CD4-positive, alpha-beta T cell (primary cell): ENCODE measurements around the gene MAP3K1. TPM values are rescaled to one million over a fixed set of nuclear protein-coding genes. Genes with fewer than 3 reads are reported as not detected.
A peak's percentile ranks its signal among the peaks of the same experiment; 100 is the strongest.

Source experiments
- ATAC-seq: fragments of 200-7000 bp; cut with Tn5 transposase; one replicate; pipeline ENCODE4 v1.10.0; 2022; ENCODE audit warnings: mild to moderate bottlenecking; ENCODE audit not compliant: poor library complexity
- CTCF ChIA-PET: fragments of 350-600 bp; sonication (Branson Sonifier 250); formaldehyde crosslinking; loops from one replicate; lab custom pipeline; 2021; ENCODE audit warnings: antibody characterized with exemption, inconsistent platforms; lab: Charles Lee
- POLR2A ChIA-PET: fragments of 350-600 bp; sonication (Branson Sonifier 250); formaldehyde crosslinking; loops from one replicate; lab custom pipeline; 2021; ENCODE audit warnings: antibody characterized with exemption, inconsistent platforms; lab: Charles Lee
- DNase-seq, 14 experiments: peaks; one replicate each; pipeline ENCODE4 v3.0.0-alpha.2; 2013 to 2020; ENCODE audit warnings: mixed read lengths in 2 of 14
- H3K27ac ChIP-seq, 2 donors: one replicate each; pipeline versions ENCODE4 v1.5.1 to v1.7.0; 2013; ENCODE audit warnings: low read length in 2 of 2, low read depth in 1 of 2, mild to moderate bottlenecking in 1 of 2
- H3K27me3 ChIP-seq, 2 experiments: 1 replicate in 1 of 2; 2 replicates in 1 of 2; pipeline versions ENCODE4 v1.6.1 to v1.7.0; 2013; ENCODE audit warnings: low read length in 2 of 2, control low read depth in 1 of 2, mild to moderate bottlenecking in 1 of 2, moderate library complexity in 1 of 2; ENCODE audit not compliant: insufficient read depth in 2 of 2, control insufficient read depth in 1 of 2
- H3K36me3 ChIP-seq: one replicate; pipeline ENCODE4 v1.6.1; 2013; ENCODE audit warnings: low read length, control low read depth; ENCODE audit not compliant: insufficient read depth
- H3K4me1 ChIP-seq: one replicate; pipeline ENCODE4 v1.6.1; 2013; ENCODE audit warnings: low read length, control low read depth; ENCODE audit not compliant: insufficient read depth
- H3K4me3 ChIP-seq: one replicate; pipeline ENCODE4 v1.5.1; 2013; ENCODE audit warnings: mild to moderate bottlenecking, low read length, moderate library complexity
- H3K9me3 ChIP-seq, 2 experiments: 1 replicate in 1 of 2; 2 replicates in 1 of 2; pipeline versions ENCODE4 v1.6.1 to v1.7.0; 2013; ENCODE audit warnings: low read length in 2 of 2, mild to moderate bottlenecking in 2 of 2, control low read depth in 1 of 2, moderate library complexity in 1 of 2; ENCODE audit not compliant: control insufficient read depth in 1 of 2, insufficient read depth in 1 of 2
- H3K27ac Mint-ChIP-seq: one replicate; pipeline ENCODE4 v1.8.0; 2020; ENCODE audit warnings: mixed read lengths
- H3K27me3 Mint-ChIP-seq: one replicate; pipeline ENCODE4 v1.8.0; 2021; ENCODE audit warnings: mixed read lengths
- H3K36me3 Mint-ChIP-seq: one replicate; pipeline ENCODE4 v1.8.0; 2021; ENCODE audit warnings: low read depth, mixed read lengths
- H3K4me1 Mint-ChIP-seq: one replicate; pipeline ENCODE4 v1.8.0; 2021; ENCODE audit warnings: low read depth, mixed read lengths
- H3K4me3 Mint-ChIP-seq: one replicate; pipeline ENCODE4 v1.8.0; 2020; ENCODE audit warnings: mild to moderate bottlenecking, mixed read lengths
- H3K9me3 Mint-ChIP-seq: one replicate; pipeline ENCODE4 v1.8.0; 2020; ENCODE audit warnings: mixed read lengths
- CTCF ChIP-seq: fragments of 200-600 bp; IDR thresholded peaks from one replicate; pipeline ENCODE4 v1.8.0; 2022; ENCODE audit warnings: antibody characterized with exemption, mild to moderate bottlenecking
- intact Hi-C, 2 experiments: fragments of 100-400 bp; cut with DNase I in 1 of 2; cut with micrococcal nuclease in 1 of 2; formaldehyde crosslinking; loops; one replicate each; pipeline versions ENCODE4 v1.15.1 to v1.9.0; 2023 to 2025; cut with DNase I, micrococcal nuclease
- total RNA-seq, 174 experiments: library from RNA in 2 of 174; stranded (reverse) in 2 of 174; gene quantifications; one replicate each; pipeline ENCODE4 v1.2.3 and lab custom pipeline; 2021 to 2026

The MAP3K1 gene
- total RNA-seq, 2 experiments from 2014 or later: 59.4 to 62.5 TPM

GRCh38 chr5:56856541-56857178 is 41.3 kb downstream of the MAP3K1 start:
- Mint-ChIP-seq H3K9me3 (no peaks in the 10 kb centered on the region), H3K4me3 (no peak overlapping the region), H3K27me3 (no peaks in the 10 kb centered on the region), H3K27ac (peak overlapping the region; percentile 50), H3K36me3 (peaks cover 52% of the 10 kb centered on the region), H3K4me1 (peaks cover 69% of the 10 kb centered on the region)
- H3K27me3 ChIP-seq: no peaks in the 10 kb centered on the region
- ATAC-seq: no peak
- peaks cover 21% of the 10 kb centered on the region for H3K4me1 ChIP-seq
- H3K4me3 ChIP-seq: no peak overlapping the region
- no peak for TF ChIP-seq CTCF
- ChIA-PET CTCF (interaction anchor here (1.6 to 1.7 kb wide), 2 partner anchors 18 to 586 kb away, joined by 6 to 7 read pairs; no protein-coding TSS in a partner anchor), POLR2A (interaction anchor here (0.8 kb wide), 1 partner anchor 16 kb away, joined by 4 read pairs; no protein-coding TSS in a partner anchor)
- intact Hi-C loops: loop anchor here in 1 of 2 experiments (1.0 kb wide), 1 partner anchor 586 kb away; no protein-coding TSS in a partner anchor
- no peaks in the 10 kb centered on the region for H3K9me3 ChIP-seq
- H3K36me3 ChIP-seq: peaks cover 37% of the 10 kb centered on the region
- no peak for DNase-seq
- no peak overlapping the region for H3K27ac ChIP-seq

GRCh38 chr5:56858777-56859442 is 43.6 kb downstream of the MAP3K1 start:
- H3K36me3 ChIP-seq: peaks cover 53% of the 10 kb centered on the region
- H3K27me3 ChIP-seq: no peaks in the 10 kb centered on the region
- H3K36me3 Mint-ChIP-seq: peaks cover 75% of the 10 kb centered on the region
- no peaks in the 10 kb centered on the region for H3K9me3 Mint-ChIP-seq
- H3K27ac Mint-ChIP-seq: peak overlapping the region; percentile 64
- H3K4me1 Mint-ChIP-seq: peaks cover 63% of the 10 kb centered on the region
- H3K4me3 ChIP-seq: no peak overlapping the region
- CTCF ChIA-PET: no interaction called here
- H3K4me3 Mint-ChIP-seq: no peak overlapping the region
- no peaks in the 10 kb centered on the region for H3K9me3 ChIP-seq
- ATAC-seq (no peak), DNase-seq (no peak)
- intact Hi-C loops: no loop called here
- no peak overlapping the region for H3K27ac ChIP-seq
- no peaks in the 10 kb centered on the region for H3K27me3 Mint-ChIP-seq
- H3K4me1 ChIP-seq: peaks cover 9% of the 10 kb centered on the region
- POLR2A ChIA-PET: interaction anchor here (0.5 to 2.4 kb wide), 2 partner anchors 15 to 43 kb away, joined by 3 to 6 read pairs; no protein-coding TSS in a partner anchor
- TF ChIP-seq CTCF: no peak

GRCh38 chr5:56861893-56862485 is 46.6 kb downstream of the MAP3K1 start:
- Mint-ChIP-seq H3K36me3 (peaks cover 93% of the 10 kb centered on the region), H3K4me1 (peaks cover 36% of the 10 kb centered on the region), H3K9me3 (no peaks in the 10 kb centered on the region), H3K4me3 (no peak overlapping the region), H3K27me3 (no peaks in the 10 kb centered on the region), H3K27ac (peak overlapping the region; percentile 38)
- DNase-seq (no peak), ATAC-seq (no peak)
- intact Hi-C loops: no loop called here
- ChIA-PET POLR2A (interaction anchor here (0.7 to 1.4 kb wide), 4 partner anchors 10 to 193 kb away, joined by 3 to 5 read pairs (median 3); no protein-coding TSS in a partner anchor), CTCF (interaction anchor here (0.6 kb wide), 1 partner anchor 926 kb away, joined by 3 read pairs; no protein-coding TSS in a partner anchor)
- H3K4me3 ChIP-seq: no peak overlapping the region
- H3K27me3 ChIP-seq: no peaks in the 10 kb centered on the region
- TF ChIP-seq CTCF: no peak
- H3K4me1 ChIP-seq: no peaks in the 10 kb centered on the region
- H3K36me3 ChIP-seq: peaks cover 82% of the 10 kb centered on the region
- no peaks in the 10 kb centered on the region for H3K9me3 ChIP-seq
- no peak overlapping the region for H3K27ac ChIP-seq
